LoVo (cell line): ENCODE results near the gene MAP6.

Experiments used
- DNase-seq: peaks from one replicate; pipeline ENCODE4 v3.0.0-alpha.2; 2016; ENCODE audit warnings: low spot score

The MAP6 gene

DNA sequence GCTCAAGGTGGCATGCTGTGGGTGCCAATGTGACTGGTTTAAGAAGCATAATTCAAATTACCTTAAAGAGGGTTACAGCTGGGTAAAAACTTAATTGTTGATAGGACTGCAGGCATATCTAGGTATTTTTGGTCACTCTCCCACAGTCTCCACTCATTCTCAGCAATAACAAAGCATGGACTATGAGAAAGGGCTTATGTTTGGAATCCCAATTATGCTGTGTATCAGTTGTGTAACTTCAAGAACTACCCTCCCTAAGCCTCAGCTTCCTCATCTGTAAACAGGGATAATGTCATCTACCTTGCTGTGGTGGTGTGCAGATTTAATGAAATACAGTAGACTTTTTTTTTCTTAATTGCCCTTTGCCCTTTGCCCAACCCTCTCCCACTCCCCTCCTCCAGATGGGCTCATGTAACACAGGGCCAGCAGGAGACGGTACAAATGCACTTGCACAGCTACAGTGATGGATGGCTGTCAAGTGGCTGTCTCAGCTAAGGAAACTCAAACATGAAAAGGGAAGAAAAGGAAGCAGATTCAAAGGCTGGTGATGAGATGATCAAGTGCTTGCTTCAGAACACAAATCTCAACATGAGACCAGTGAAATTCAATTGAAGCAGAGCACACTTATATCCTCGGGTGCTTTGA, 37.6 kb downstream of the MAP6 start:
- DNase-seq, result no peak

DNA sequence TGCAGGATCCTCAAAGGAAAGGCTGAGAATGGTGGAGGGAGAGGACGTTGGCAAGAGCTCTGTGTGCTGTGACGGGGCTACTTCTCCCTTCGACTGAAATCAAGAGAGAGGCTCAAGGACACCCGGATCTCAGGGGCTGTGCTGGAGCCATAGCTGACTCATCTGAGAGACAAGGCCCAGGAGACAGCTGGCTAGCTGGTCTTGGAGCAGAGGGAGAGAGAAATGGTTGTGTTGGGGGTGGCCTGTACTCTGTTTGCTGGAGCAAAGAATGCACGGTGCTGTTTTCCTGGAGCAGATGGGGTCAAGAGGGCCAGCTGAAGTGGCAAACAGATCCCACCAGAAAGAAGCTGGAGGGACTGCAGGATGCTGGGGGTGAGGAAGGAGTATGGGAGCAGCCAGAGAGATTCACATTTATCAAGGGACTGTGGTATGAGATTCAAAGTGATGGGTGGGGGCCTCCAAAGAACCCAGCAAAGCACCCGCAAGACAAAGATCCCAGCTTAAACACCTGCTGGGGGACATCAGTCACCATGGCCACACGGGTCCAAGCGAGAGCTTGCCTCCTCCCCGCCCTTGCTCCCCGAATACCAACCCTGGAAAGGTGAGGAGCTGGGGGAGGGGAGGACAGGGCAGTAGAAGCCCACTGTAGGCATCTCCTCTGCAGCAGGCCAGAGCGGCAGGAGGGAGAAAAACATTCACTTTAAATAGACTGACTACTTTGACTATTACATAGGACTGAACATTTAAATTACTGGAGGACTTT, 40.8 kb downstream of the MAP6 start:
- DNase-seq, result no peak

- no peak for DNase-seq
Measured at GRCh38 chr11:75626889-75627529, 41.8 kb downstream of the MAP6 start.

- no peak for DNase-seq
Measured at GRCh38 chr11:75625991-75626888, 42.6 kb downstream of the MAP6 start.

GRCh38 chr11:75625021-75625420, 43.8 kb downstream of the MAP6 start:
- no peak for DNase-seq

DNA sequence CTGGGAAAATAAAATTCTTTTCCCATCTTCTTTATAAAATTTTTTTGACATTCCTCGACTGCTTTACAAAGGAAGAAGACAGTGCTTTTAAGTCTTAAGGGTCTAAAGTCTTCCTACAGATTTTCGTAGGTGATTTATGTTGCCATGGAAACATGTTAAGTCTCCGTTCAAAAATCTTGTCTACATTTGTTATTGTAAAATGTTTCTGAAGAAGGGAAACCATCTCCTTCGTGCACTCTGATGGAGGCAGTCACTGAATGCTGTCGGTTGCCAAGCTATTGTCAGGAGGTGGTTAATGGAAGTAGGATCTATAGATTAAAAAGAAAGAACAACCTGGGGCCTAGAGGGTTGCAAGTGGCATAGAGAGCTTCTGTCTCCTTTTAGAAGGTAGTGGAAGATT, 52.6 kb downstream of the MAP6 start:
- no peak for DNase-seq

DNA sequence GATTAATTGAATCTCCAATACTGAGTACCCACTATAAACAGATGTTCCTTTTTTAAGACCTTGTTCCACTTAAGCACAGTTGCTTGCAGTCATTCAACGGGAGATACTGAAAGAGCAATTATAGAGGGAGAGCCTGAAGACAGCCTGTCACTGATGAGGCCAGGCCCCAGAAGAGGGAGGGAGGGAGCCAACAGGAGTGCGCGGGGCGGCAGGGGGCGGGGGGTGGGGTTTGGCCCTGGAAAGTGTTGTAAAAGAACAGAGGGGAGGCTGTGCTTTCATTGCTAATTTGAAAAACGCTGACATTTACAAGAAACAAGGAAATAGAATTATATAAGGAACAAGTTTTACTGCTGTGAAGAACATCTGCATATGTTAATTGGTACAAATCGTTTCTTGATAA, 53.1 kb downstream of the MAP6 start:
- DNase-seq, result no peak

GRCh38 chr11:75611823-75612222, 57.0 kb downstream of the MAP6 start:
- no peak for DNase-seq

DNA sequence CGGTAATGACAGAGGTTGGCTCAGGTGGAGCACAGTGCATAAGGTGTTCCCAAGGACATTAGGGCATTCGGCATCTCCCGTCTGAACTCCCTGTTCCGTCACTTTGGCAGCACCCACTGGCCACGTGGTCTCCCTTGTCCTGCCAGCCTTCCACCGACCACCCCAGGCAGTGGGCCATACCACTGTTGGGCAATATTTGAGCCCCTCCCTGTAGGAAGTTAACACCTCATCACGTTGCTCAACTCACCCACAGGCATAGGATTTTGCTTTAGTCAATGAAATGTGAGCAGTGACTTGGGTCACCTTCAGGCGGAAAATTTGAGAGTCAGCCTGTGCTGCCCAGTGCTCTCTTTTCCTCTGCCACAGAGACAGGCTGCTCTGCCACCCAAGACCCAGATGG, 62.7 kb downstream of the MAP6 start:
- DNase-seq, result no peak

GRCh38 chr11:75603791-75604736, 64.8 kb downstream of the MAP6 start:
- DNase-seq, result no peak

DNA sequence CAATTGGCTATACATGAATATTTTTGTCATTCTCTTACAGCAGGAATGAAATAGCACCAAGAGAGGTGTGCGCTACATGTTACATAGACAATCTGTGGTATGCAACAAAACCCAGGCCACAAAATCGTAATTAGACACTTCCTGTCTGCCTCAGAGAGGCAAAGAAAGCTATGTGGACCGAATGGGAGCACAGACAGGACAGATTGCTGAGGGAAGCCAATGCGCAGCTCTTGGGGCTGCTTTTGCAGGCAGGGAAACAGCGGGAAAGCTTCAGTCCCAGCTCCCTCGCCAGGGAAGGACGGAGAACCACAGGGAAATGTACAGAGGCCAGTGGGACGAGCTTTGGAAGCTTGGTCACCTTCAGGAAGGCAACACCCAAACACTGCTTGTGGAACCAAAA, 65.9 kb downstream of the MAP6 start:
- DNase-seq, result no peak

DNA sequence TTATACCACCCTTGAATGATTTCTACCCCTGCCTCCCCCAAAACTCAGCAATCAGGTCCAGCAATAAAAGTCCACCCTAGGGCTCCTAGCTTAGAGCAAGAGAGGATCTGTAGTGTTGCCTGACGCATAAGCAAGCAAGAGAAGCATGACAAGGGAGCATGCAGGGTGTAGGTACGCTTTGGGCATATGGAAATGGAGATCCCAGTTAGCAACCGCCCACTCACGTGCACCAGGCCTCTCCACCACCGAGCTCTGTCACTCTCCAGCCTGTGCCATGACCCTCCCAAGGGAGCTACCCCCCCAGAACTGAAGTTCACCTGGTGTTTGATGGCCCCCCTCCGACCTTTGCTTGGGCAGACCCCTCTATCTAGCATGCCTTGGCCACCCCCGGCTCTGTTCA, 67.3 kb downstream of the MAP6 start:
- no peak for DNase-seq

- no peak for DNase-seq
Measured at GRCh38 chr11:75600356-75600755, 68.5 kb downstream of the MAP6 start.

GRCh38 chr11:75598900-75599299, 69.9 kb downstream of the MAP6 start:
- DNase-seq, result no peak

GRCh38 chr11:75598264-75598663, 70.6 kb downstream of the MAP6 start:
- DNase-seq, result no peak

GRCh38 chr11:75597636-75598035, 71.2 kb downstream of the MAP6 start:
- DNase-seq, result peak; percentile 6

DNA sequence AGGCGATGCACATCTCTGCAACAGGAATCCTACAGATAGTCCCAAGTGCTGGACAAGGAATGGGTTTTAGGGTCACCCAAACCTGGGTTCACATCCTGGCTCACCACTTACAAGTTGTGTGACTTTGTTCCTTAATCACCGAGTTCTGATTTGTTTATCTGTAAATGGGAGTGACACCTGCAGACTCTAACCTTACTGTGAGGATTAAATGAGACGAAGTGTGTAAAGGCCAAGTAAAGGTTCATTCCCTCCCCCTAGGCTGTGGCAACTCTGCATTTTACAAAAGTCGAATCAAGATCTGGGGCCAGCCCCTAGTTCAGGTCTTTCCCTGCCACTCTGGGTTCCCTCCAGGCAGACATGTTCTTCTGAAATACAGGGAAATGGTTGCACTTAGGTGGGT, 71.9 kb downstream of the MAP6 start:
- DNase-seq, result no peak

DNA sequence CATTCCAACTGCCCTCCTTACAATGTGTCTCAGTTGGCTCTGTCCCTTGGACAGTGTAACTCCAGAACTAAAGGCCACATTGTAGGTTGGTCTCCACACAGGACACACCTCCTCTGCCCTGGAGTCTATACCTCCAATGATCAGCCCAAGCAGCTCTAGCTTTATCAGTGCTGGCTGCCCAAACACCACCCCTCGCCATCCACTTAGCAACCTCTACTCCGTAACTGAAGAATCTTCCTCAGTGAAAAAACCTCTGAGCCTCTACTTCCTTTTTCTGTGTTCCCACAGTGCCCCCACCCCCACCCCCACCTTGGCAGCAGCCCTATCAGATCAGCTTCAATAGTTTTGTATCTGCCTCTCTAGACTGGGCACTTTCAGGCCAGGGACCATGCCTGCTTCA, 73.4 kb downstream of the MAP6 start:
- DNase-seq, result no peak

DNA sequence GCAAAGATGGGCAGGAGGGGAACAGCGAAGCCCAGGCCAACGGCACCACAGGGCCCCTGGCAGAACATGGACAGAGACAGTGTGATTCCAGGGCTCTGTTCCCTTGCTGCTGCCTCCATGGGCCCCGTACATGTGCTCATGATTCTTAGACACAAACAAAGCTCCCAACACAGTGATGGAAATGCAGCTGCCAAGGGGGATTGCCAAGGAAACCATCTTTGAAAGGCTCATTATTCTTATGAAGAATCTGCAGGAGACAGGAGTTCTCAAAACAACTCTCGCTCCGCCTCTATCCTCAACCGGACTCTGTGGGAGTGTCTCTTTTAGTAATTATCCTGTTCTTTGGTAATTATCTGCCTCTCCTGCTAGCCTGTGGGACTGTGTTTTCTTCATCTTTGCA, 74.6 kb downstream of the MAP6 start:
- DNase-seq, result no peak

- DNase-seq, result no peak
Measured at GRCh38 chr11:75593286-75593915, 75.4 kb downstream of the MAP6 start.

DNA sequence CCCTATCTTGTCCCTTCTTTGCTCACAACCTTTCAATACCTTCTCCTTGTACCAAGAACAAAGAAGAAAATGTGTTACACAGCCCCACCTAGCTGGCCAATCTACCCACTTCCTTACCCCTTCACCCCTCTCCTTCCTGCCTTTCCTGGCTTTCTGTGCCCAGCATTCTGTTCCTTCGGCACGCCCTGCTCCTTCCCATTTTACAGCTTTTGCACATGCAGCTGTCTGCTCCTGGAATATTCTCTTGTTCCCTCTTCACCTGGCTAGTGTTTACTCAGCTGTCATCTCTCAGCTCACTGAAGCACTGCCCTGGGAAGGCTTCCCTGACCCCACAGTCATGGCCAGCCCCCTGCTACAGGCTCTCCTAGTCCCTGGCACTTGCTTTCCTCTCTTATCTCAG, 76.1 kb downstream of the MAP6 start:
- no peak for DNase-seq
